Measurements from ENCODE around the gene CCT2. TPM values are rescaled to one million over a fixed set of nuclear protein-coding genes. Genes with fewer than 3 reads are reported as not detected.

CCT2 gene
- total and polyA plus RNA-seq, 2 of the 4 experiments (the other 2 are of a cell fraction): 194 to 651 TPM

GRCh38 chr12:69642531-69642930 is 57.3 kb downstream of the CCT2 start:
- Histone ChIP-seq H4K20me1 (ENCODE audit: insufficient read depth, low read length) (no peaks in the 10 kb centered on the region), H3K23ac (ENCODE audit: low read depth, low read length) (no peak overlapping the region), H3K9me1 (ENCODE audit: insufficient read depth, low read length) (peaks cover 2% of the 10 kb centered on the region; the same call in 1 of the 2 replicates), H2BK120ac (ENCODE audit: low read depth, low read length) (no peak overlapping the region), H3K79me1 (ENCODE audit: low read depth in 1 of 2, low read length in 2 of 2) (no peaks in the 10 kb centered on the region), H3K4me3 (ENCODE audit: insufficient read depth, low read depth, low read length) (no peak overlapping the region), H3K9me3 (ENCODE audit: control insufficient read depth, insufficient read depth, low read length) (no peaks in the 10 kb centered on the region), H3K4ac (ENCODE audit: low read depth, low read length) (no peak overlapping the region), H3K36me3 (ENCODE audit: control insufficient read depth, insufficient read depth, low read length) (no peaks in the 10 kb centered on the region), H3K4me1 (ENCODE audit: control insufficient read depth, insufficient read depth, low read length) (no peaks in the 10 kb centered on the region), H4K91ac (ENCODE audit: insufficient read depth, low read depth, low read length) (no peak overlapping the region), H3K4me2 (ENCODE audit: low read depth, low read length) (no peak overlapping the region), H2AK9ac (replicated peaks; ENCODE audit: low read depth, low read length, poor library complexity) (no peak overlapping the region), H4K8ac (ENCODE audit: low read depth in 2 of 2, low read length in 2 of 2) (no peak overlapping the region), H2AK5ac (ENCODE audit: low read depth, low read length) (no peak overlapping the region), H3K18ac (ENCODE audit: low read depth, low read length) (no peak overlapping the region), H2AFZ (replicated peaks; ENCODE audit: low read length, poor library complexity) (no peak overlapping the region), H2BK20ac (ENCODE audit: low read depth, low read length) (no peak overlapping the region), H3K27me3 (ENCODE audit: control insufficient read depth, insufficient read depth, low read length) (no peaks in the 10 kb centered on the region), H2BK15ac (ENCODE audit: low read depth, low read length) (no peak overlapping the region), H3K27ac (ENCODE audit: insufficient read depth, low read length) (no peak overlapping the region), H4K5ac (ENCODE audit: low read depth, low read length) (no peak overlapping the region), H3K14ac (replicated peaks; ENCODE audit: low read depth, low read length) (no peak overlapping the region), H3K9ac (ENCODE audit: low read depth, low read length) (no peak overlapping the region), H2BK5ac (ENCODE audit: low read depth, low read length, poor library complexity, severe bottlenecking) (no peak overlapping the region), H3K56ac (ENCODE audit: extremely low read depth, insufficient read depth, low read length) (no peak overlapping the region)
- intact Hi-C loops (cut with micrococcal nuclease) (no loop called here), in situ Hi-C loops (cut with MboI; ENCODE audit: low sequenced_read_pairs) (no loop called here), dilution Hi-C loops (cut with HindIII; ENCODE audit: low sequenced_read_pairs, unreplicated experiment) (no loop called here)
- DNase-seq (no peak), ATAC-seq (ENCODE audit: low read depth) (no peak)
- TF ChIP-seq RAD21 (IDR thresholded peaks at IDR 0.05; ENCODE audit: low read length): no peak
- TF ChIP-seq RFX5 (IDR thresholded peaks at IDR 0.05; ENCODE audit: low read depth, low read length): no peak
- no peak for TF ChIP-seq ELK1 (IDR thresholded peaks at IDR 0.05; ENCODE audit: borderline replicate concordance, low read depth, low read length)
- no peak for TF ChIP-seq NFE2L2 (IDR thresholded peaks at IDR 0.05; ENCODE audit: low read depth, low read length)
- TF ChIP-seq, protein P1, sequence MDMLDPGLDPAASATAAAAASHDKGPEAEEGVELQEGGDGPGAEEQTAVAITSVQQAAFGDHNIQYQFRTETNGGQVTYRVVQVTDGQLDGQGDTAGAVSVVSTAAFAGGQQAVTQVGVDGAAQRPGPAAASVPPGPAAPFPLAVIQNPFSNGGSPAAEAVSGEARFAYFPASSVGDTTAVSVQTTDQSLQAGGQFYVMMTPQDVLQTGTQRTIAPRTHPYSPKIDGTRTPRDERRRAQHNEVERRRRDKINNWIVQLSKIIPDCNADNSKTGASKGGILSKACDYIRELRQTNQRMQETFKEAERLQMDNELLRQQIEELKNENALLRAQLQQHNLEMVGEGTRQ (IDR thresholded peaks at IDR 0.05; ENCODE audit: low read depth, low read length): no peak
- TF ChIP-seq FOS (IDR thresholded peaks at IDR 0.05; ENCODE audit: low read depth, low read length): no peak
- no peak for TF ChIP-seq RCOR1 (IDR thresholded peaks at IDR 0.05; ENCODE audit: insufficient replicate concordance, low read length)
- no peak for TF ChIP-seq BHLHE40 (IDR thresholded peaks at IDR 0.05; ENCODE audit: low read depth, low read length)
- no peak for TF ChIP-seq CHD1 (IDR thresholded peaks at IDR 0.05; ENCODE audit: low read depth, low read length)
- no peak for TF ChIP-seq CTCF (conservative IDR thresholded peaks at IDR 0.05; ENCODE audit: low read depth, low read length)
- no peak for TF ChIP-seq POLR2A (IDR thresholded peaks at IDR 0.05; ENCODE audit: low read depth, low read length)
- TF ChIP-seq MAZ (IDR thresholded peaks at IDR 0.05; ENCODE audit: borderline replicate concordance, low read depth, low read length): no peak
- TF ChIP-seq MAFK (IDR thresholded peaks at IDR 0.05; ENCODE audit: low read depth, low read length): no peak
- no peak for TF ChIP-seq CEBPB (IDR thresholded peaks at IDR 0.05; ENCODE audit: low read depth, low read length)
- POLR2A ChIA-PET (ENCODE audit: unreplicated experiment): no interaction called here
- 80% methylated on average over 2 of the region's 6 CpGs; no CpG with 5 or more reads in 1 of the 2 experiments for WGBS, 2 experiments (ENCODE audit: extremely low coverage in 2 of 2, insufficient read length in 1 of 2)
- no TSS peak for BruUV-seq (replicated peaks)
- CTCF ChIA-PET: no interaction called here
